Activated naive CD8-positive, alpha-beta T cell (primary cell): ENCODE results near the gene SF3B2.
"Not testable (repeated sequence)": the region's sequence is repeated elsewhere in the genome, so short reads cannot be mapped to it uniquely, and the experiment has no call there.

ENCODE experiments used
- H3K27ac Mint-ChIP-seq: one replicate; pipeline ENCODE4 v1.8.0; 2021; ENCODE audit warnings: mixed read lengths
- H3K27me3 Mint-ChIP-seq: one replicate; pipeline ENCODE4 v1.8.0; 2021; ENCODE audit warnings: mixed read lengths
- H3K36me3 Mint-ChIP-seq: one replicate; pipeline ENCODE4 v1.8.0; 2021; ENCODE audit warnings: mixed read lengths
- H3K4me1 Mint-ChIP-seq: one replicate; pipeline ENCODE4 v1.8.0; 2021; ENCODE audit warnings: low read depth, mixed read lengths
- H3K4me3 Mint-ChIP-seq: one replicate; pipeline ENCODE4 v1.8.0; 2021; ENCODE audit warnings: mild to moderate bottlenecking, mixed read lengths
- H3K9me3 Mint-ChIP-seq: one replicate; pipeline ENCODE4 v1.8.0; 2021; ENCODE audit warnings: low read depth, mixed read lengths

The SF3B2 gene

DNA sequence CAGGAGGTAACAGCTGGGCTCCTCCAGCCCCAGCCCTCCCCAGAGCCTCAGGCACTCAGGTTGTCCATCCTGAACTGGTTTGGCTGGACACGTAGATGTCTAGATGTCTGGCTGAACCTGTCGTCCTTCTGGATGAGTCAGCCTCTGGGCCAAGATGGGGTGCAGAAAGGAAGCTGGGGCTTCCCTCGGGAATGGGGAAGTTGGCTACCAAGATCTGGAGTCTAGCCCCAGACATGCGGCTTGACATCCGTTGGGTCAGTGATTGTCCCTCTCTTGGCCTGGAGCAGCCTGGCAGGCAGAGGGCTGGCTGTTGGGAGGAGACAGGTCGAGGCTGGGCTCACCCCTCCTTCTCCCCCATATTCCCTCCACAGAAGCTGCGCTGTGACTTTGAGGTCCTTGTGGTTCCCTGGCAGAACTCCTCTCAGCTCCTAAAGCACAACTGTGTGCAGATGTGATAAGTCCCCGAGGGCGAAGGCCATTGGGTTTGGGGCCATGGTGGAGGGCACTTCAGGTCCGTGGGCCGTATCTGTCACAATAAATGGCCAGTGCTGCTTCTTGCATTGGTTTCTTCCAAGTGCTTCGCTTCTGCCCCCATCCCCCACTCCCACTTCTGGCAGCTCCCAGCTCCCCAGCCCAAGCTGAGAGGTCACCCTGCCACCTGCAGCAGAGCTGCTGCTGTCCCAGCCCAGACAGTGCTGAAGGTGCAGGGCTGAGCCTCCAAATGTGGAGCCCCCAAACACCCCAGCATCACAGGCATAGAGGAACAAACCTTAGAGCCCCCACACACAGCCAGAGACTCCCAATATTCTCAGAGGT lies 39.0 kb upstream of the SF3B2 start:
- H3K27me3 Mint-ChIP-seq = peaks cover 2% of the 10 kb centered on the region
- peaks cover 10% of the 10 kb centered on the region for H3K4me1 Mint-ChIP-seq
- H3K36me3 Mint-ChIP-seq = no peaks in the 10 kb centered on the region
- H3K9me3 Mint-ChIP-seq = no peaks in the 10 kb centered on the region
- H3K4me3 Mint-ChIP-seq = no peak overlapping the region
- H3K27ac Mint-ChIP-seq = no peak overlapping the region

DNA sequence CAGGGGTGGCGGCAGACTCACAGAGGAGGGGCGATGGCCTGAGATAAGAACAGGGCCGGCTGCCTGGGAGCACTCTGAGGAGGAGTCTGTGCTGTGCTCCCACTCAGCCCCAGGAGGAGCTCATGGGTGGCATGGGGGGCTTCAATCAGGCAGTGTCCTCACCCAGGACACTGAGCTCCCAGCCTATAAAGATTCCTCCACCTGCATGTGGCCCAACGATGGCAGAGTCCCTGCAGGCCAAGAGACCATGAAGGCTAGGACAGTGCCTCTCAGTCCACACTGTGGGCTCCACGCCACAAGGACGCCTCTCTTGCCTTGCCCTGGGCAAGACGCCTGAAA lies 38.4 kb upstream of the SF3B2 start:
- Mint-ChIP-seq H3K36me3 (no peaks in the 10 kb centered on the region), H3K9me3 (no peaks in the 10 kb centered on the region), H3K4me1 (peaks cover 9% of the 10 kb centered on the region), H3K27me3 (peaks cover 2% of the 10 kb centered on the region), H3K27ac (no peak overlapping the region), H3K4me3 (no peak overlapping the region)

DNA sequence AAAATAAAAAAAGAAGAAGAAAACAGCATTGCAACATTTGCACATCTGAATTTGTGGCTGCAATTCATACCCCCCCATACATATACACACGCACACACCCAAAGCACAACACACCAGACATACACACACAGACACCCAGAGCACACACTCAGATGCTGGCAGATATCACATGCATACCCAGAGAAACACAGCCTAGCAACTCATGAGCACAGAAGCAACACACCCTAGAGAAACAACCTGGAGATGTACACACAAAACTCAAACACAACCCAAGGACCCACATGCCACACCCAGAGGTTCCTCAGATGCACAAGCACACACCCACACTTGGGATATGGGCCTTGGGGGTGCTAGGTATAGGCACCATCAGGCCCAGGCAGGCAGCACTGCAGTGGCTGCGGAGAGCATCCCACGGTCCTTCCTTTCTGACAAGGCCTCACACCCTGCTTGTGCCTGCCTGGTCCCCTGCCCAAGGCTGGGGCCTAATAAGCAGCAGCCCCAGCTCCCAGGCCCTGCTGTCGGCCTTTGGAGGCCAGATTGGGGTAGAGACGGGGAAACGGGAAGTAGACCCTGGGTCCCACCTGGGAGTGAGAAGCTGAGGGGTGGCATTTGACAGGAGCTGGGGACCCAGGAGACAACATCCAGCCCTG lies 37.2 kb upstream of the SF3B2 start:
- H3K9me3 Mint-ChIP-seq = no peaks in the 10 kb centered on the region
- H3K27me3 Mint-ChIP-seq = peaks cover 2% of the 10 kb centered on the region
- no peaks in the 10 kb centered on the region for H3K36me3 Mint-ChIP-seq
- peaks cover 9% of the 10 kb centered on the region for H3K4me1 Mint-ChIP-seq
- H3K27ac Mint-ChIP-seq = no peak overlapping the region
- H3K4me3 Mint-ChIP-seq = no peak overlapping the region

DNA sequence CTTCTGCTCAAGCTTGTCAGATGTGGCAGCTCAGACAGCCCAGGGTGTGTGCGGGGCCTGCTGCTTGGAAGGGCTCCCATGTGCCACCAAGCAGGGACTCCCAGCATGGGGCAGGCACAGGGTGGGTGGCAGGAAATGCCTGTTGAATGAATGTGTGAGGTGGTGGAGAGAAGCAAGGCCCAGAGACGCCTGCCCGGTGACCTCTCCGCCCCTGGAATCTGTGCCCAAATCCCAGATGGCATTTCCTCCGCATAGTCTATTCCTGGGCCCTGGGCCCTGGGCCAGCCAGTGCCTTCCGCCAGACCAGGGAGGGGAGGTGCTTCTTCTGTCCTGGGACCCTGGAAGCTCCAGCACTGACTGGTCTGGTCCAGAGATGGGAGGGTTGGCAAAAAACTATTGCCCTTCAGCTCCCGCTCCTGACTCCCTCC lies 36.7 kb upstream of the SF3B2 start:
- no peak overlapping the region for H3K27ac Mint-ChIP-seq
- no peaks in the 10 kb centered on the region for H3K36me3 Mint-ChIP-seq
- H3K4me1 Mint-ChIP-seq = peaks cover 7% of the 10 kb centered on the region
- H3K27me3 Mint-ChIP-seq = peaks cover 2% of the 10 kb centered on the region
- H3K9me3 Mint-ChIP-seq = no peaks in the 10 kb centered on the region
- no peak overlapping the region for H3K4me3 Mint-ChIP-seq

DNA sequence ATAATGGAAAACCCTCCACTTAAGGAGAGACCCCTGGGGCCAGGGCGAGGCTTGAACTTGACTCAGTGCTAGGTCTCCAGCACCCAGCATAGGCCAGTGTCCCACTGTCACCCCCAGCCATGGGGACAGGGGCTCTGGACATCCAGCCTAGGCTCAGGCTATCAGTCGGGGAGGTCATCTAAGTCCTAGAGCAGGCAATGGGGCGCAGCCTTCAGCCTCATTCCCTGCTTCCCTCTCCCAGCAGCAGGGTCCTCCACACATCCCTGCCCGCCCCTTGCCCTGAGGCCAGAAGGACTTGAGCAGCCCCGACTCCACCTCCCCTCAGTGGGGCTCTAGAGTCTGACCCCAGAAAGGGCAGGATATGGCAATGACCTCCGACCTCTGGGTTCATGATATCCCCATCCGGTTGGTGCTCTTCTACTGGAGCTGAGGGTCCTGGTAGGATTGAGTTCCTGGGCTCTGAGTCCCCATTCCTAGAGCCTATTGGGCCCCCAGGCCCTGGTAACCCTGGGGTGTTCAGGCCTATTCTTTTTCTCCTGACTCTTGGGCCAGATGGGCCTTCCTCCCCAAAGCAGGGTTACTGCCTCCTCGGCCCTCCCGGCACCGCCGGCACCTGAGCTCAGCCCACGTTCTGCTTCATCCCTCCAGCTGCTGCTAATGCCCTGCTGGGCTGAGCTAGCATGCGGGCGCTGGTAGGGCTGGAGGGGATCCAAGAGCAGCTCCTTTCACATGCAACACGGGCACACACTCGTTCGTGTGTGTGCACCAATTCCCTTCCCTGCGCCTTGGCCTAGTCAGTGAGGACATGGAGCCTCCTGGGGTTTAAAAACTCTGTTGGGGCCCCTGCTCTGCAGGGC lies 36.0 kb upstream of the SF3B2 start:
- Mint-ChIP-seq H3K27me3 (peaks cover 2% of the 10 kb centered on the region), H3K4me1 (peaks cover 8% of the 10 kb centered on the region), H3K27ac (no peak overlapping the region), H3K9me3 (no peaks in the 10 kb centered on the region), H3K4me3 (no peak overlapping the region), H3K36me3 (no peaks in the 10 kb centered on the region)

DNA sequence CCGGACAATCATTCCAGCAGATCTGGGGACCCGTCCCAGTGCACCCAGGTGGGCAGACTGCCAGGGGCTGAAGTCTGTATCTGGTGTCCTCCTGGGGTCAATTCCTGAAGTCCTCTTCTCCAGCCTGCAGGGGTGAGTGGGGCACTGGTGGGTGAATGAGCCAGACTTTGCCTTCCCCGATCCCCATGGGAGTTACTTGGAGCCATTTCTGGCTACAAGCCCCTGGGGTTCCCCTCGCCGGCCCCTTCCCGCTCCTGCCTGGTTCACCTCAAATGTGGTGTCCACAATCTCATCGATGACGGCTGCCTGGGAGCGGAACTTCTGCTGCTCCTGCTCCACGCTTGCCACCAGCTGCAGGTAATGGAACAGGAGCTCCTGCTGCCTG lies 35.4 kb upstream of the SF3B2 start:
- no peak overlapping the region for H3K4me3 Mint-ChIP-seq
- H3K36me3 Mint-ChIP-seq = no peaks in the 10 kb centered on the region

DNA sequence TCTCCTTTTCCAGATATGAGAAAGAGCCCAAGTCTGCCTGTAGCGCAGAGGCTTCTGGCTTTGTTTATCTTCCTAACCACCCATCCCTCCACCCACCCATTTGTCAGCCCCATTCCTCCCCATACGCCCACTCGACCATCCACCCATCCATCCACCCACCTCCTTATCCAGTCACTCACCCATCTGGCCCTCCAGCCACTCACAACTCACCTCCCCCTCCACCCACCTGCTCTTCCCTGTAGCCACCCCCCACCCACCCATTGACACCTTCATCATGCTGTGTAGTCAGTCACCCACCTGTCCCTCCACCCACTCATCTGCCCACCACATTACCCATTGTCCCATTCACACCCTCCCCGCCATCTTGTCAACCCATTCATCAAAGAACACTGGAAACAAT lies 34.8 kb upstream of the SF3B2 start:
- no peak overlapping the region for H3K27ac Mint-ChIP-seq
- peaks cover 2% of the 10 kb centered on the region for H3K27me3 Mint-ChIP-seq
- peaks cover 10% of the 10 kb centered on the region for H3K4me1 Mint-ChIP-seq
- no peaks in the 10 kb centered on the region for H3K36me3 Mint-ChIP-seq
- no peak overlapping the region for H3K4me3 Mint-ChIP-seq
- H3K9me3 Mint-ChIP-seq = no peaks in the 10 kb centered on the region

More for the DNA sequence above, 35.4 kb upstream of the SF3B2 start:
- Mint-ChIP-seq H3K4me1 (peaks cover 10% of the 10 kb centered on the region), H3K9me3 (no peaks in the 10 kb centered on the region), H3K27me3 (peaks cover 2% of the 10 kb centered on the region), H3K27ac (no peak overlapping the region)

DNA sequence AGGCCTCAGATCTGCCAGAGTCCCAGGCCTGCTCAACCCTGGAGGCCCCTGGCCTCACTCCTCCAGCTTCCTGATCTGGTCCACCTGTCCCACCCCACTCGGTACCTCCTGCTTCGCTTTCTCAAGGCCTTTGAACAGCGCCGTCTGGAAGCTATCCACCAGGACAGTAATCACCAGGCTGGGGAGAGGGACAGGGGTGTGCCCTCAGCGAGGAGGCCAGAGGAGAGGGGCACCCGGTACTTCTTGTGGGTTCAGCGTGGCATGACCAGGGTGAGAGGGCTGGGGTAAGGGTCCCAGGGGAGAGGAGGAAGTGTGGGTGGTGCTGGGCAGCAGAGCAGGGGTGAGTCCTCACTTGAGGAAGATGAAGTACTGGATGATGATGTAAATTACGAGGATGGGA lies 32.0 kb upstream of the SF3B2 start:
- Mint-ChIP-seq H3K9me3 (no peaks in the 10 kb centered on the region), H3K27me3 (no peaks in the 10 kb centered on the region), H3K4me1 (peaks cover 14% of the 10 kb centered on the region), H3K36me3 (no peaks in the 10 kb centered on the region), H3K27ac (no peak overlapping the region), H3K4me3 (no peak overlapping the region)

DNA sequence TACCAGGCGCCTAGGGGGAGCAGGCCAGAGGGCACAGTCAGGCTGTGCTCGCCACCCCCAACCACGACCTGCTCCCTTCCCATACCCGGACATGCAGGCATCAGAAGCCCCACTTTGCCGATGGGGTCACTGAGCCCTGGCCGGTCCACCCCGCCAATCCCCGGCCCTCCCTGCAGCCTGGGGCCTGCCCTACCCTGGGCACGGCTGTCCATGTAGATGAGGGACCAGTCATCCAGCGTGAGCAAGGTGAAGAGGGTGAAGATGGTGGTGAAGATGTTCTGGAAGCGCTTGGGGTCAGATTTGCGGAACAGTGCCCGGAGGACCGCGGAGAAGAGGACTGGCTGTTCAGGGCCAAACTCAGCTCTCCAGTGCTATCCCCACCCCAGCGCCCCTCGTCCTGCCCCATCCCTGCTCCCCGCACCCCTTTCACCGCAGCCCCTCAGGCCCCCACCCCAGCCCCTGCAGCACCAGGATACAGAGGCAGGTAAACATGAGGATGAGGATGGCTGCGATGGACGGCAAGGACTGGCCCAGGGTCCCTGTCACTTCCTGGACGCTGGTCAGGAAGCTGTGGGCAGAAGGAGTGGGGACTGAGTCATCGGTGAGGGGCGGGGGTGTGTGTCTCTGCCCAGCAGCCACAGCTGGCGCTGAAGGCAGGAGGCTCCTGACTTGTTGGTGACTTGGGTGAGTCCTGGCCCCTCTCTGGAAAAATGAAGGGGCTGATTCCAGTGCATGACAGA lies 31.4 kb upstream of the SF3B2 start:
- no peak overlapping the region for H3K4me3 Mint-ChIP-seq

DNA sequence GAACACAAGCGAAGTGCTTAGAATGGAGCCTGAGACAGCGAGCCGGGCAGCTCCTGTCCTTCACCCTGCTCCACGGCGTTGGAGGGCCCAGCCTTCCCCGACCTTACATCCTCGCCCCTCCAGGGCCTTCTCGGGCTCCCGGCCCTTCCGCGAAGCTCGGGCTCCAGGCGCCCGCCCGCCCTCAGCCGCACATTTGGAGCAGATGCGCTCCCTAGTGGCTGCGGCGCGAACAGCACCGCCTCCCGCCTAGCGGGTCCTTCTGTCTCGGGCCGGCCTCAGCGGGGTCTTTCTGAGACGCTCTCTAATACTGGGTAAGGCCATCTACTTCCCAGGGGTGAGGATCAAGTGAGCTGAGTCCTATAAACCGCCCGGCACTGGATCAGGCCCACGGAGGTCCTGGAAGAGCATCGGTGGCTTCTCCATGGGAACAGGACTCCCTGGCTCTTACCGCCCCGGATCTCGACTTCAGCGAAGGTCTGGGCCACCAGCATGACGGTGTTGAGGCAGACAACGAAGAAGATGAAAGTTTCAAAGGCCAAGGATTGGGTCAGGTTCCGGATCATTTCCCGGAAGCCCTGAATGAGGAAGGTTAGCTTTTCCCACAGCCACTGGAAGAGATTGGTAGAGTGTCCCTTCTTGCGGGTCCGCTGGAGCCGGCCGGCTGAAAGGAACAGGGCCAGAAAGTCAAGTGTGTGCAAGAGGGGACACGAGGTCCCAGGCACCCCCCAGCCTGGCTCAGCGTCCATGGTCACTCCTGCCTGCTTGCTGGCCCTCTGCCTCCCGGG lies 29.6 kb upstream of the SF3B2 start:
- H3K9me3 Mint-ChIP-seq = no peaks in the 10 kb centered on the region
- peaks cover 10% of the 10 kb centered on the region for H3K4me1 Mint-ChIP-seq
- no peaks in the 10 kb centered on the region for H3K36me3 Mint-ChIP-seq
- H3K27me3 Mint-ChIP-seq = no peaks in the 10 kb centered on the region
- H3K4me3 Mint-ChIP-seq = peak overlapping the region; percentile 44
- peak overlapping the region; percentile 50 for H3K27ac Mint-ChIP-seq

More for the DNA sequence above, 31.4 kb upstream of the SF3B2 start:
- Mint-ChIP-seq H3K27ac (no peak overlapping the region), H3K27me3 (no peaks in the 10 kb centered on the region), H3K9me3 (no peaks in the 10 kb centered on the region), H3K4me1 (peaks cover 14% of the 10 kb centered on the region), H3K36me3 (no peaks in the 10 kb centered on the region)

DNA sequence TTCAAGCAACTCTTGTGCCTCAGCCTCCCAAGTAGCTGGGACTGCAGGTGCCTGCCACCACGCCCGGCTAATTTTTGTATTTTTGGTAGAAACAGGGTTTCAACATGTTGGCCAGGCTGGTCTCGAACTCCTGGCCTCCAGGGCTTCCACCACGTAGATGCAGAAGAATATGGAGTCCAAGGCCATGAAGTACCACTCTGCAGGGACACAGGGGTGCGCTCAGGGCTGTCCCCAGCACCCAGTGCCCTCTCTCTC lies 29.1 kb upstream of the SF3B2 start:
- H3K36me3 Mint-ChIP-seq, H3K27me3 Mint-ChIP-seq, H3K27ac Mint-ChIP-seq, H3K9me3 Mint-ChIP-seq, H3K4me1 Mint-ChIP-seq, H3K4me3 Mint-ChIP-seq: not testable (repeated sequence)

DNA sequence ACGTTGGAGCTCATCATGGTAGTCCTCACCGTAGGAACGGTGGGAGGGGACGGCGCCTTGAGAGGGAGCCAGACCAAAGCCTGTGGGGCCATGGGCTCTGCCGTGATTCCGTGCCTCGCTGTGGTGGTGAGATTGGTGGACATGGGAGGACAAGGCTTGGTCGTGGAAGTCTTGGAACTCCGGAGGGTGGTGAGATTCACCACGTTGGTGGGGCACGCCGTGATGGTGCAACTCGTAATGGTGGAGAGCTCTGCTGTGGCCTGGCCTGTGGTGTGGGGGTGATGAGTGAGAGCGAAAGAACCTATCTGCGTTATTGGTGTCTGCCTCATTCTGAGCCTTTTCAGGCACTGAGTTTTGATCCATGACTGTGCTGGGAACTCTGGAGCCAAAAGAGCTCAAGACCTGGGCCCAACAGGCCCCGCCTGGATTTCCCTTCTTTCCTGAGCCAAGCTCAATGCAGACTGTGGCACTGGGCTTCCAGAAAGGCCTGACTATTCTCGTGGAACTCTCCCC lies 26.1 kb upstream of the SF3B2 start, which contains the start of gene CATSPER1:
TSS of gene CATSPER1 (minus strand) at position 463 of the 513 bp plus-strand sequence. CDS start at position 363, 100 bp downstream.
- no peaks in the 10 kb centered on the region for H3K9me3 Mint-ChIP-seq
- no peaks in the 10 kb centered on the region for H3K27me3 Mint-ChIP-seq
- H3K27ac Mint-ChIP-seq = no peak within 1 kb of the TSS
- H3K4me3 Mint-ChIP-seq = no peak within 1 kb of the TSS
- H3K4me1 Mint-ChIP-seq = peaks cover 6% of the 10 kb centered on the region
- no peaks in the 10 kb centered on the region for H3K36me3 Mint-ChIP-seq

DNA sequence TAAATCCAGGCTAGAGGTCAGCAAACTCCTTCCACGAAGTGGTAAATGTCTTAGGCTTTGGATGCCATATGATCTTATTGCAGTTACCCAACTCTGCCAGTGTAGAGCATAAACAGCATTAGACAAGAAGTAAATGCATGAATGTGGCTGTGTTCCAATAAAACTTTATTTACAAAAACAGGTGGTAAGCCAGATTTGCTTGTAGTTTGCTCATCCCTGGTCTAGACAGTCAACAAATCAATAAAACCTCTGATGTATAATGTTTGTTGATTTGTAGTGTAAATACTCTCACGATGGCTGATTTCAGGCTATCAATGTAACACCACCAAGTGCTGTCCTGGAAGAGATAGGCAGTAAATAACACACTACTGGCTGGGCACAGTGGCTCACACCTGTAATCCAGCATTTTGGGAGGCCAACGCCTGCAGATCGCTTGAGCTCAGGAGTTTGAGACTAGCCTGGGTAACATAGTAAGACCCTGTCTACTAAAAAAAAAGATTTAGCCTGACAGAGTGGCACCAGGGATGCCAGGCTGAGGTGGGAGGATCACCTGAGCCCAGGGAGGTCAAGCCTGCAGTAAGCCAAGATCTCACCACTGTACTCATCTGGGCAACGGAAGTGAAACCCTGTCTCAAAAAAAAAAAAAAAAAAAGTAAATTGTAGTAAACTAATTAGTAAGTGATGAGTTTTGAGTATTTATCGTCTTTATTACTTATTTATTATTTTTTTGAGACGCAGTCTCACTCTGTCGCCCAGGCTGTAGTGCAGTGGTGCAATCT lies 19.0 kb upstream of the SF3B2 start:
- H3K36me3 Mint-ChIP-seq = no peaks in the 10 kb centered on the region
- no peak overlapping the region for H3K4me3 Mint-ChIP-seq
- H3K9me3 Mint-ChIP-seq = no peaks in the 10 kb centered on the region
- H3K4me1 Mint-ChIP-seq = no peaks in the 10 kb centered on the region
- H3K27ac Mint-ChIP-seq = no peak overlapping the region
- H3K27me3 Mint-ChIP-seq = peaks cover 2% of the 10 kb centered on the region
